KMS-11 (cell line): ENCODE results near the gene PLD1.

ENCODE experiments used
- H2AFZ ChIP-seq: fragments of 200-600 bp; sonication (generic); 2 replicates; pipeline ENCODE4 v1.6.1; 2016; ENCODE audit warnings: antibody characterized with exemption, mixed run types, low read depth
- H3K27ac ChIP-seq: fragments of 200-600 bp; sonication (generic); 2 replicates; pipeline ENCODE4 v1.6.1; 2016; ENCODE audit warnings: mild to moderate bottlenecking, mixed run types
- H3K27me3 ChIP-seq: fragments of 200-600 bp; sonication (generic); 2 replicates; pipeline ENCODE4 v1.6.1; 2017; ENCODE audit warnings: mild to moderate bottlenecking, low read depth, mixed run types, moderate library complexity; ENCODE audit not compliant: insufficient read depth
- H3K36me3 ChIP-seq: fragments of 200-600 bp; sonication (generic); 2 replicates; pipeline ENCODE4 v1.6.1; 2017; ENCODE audit warnings: mild to moderate bottlenecking, mixed run types; ENCODE audit not compliant: insufficient read depth
- H3K4me1 ChIP-seq: fragments of 200-600 bp; sonication (generic); 2 replicates; pipeline ENCODE4 v1.6.1; 2016; ENCODE audit warnings: mild to moderate bottlenecking, low read depth, mixed run types; ENCODE audit not compliant: poor library complexity, severe bottlenecking
- H3K4me2 ChIP-seq: fragments of 200-600 bp; sonication (generic); 2 replicates; pipeline ENCODE4 v1.7.0; 2016; ENCODE audit warnings: mild to moderate bottlenecking, mixed run types
- H3K4me3 ChIP-seq: fragments of 200-600 bp; sonication (generic); IDR thresholded peaks from 2 replicates; pipeline ENCODE4 v1.6.1; 2017; ENCODE audit warnings: low read depth, low read length, mixed read lengths; ENCODE audit not compliant: insufficient read depth
- H3K79me2 ChIP-seq: fragments of 200-600 bp; sonication (generic); 2 replicates; pipeline ENCODE4 v1.6.1; 2016; ENCODE audit warnings: low read depth, mixed run types; ENCODE audit not compliant: insufficient read depth
- H3K9ac ChIP-seq: fragments of 200-600 bp; sonication (generic); 2 replicates; pipeline ENCODE4 v1.6.1; 2016; ENCODE audit warnings: mild to moderate bottlenecking, mixed run types
- H4K20me1 ChIP-seq: fragments of 200-600 bp; sonication (generic); 2 replicates; pipeline ENCODE4 v1.6.1; 2016; ENCODE audit warnings: mild to moderate bottlenecking, mixed run types; ENCODE audit not compliant: insufficient read depth
- CTCF ChIP-seq: fragments of 200-600 bp; sonication (generic); conservative IDR thresholded peaks from 2 replicates; pipeline ENCODE4 v1.6.1; 2017; ENCODE audit warnings: low read depth, mild to moderate bottlenecking, antibody characterized with exemption, low read length, moderate library complexity, mixed read lengths

Gene PLD1

GRCh38 chr3:171745577-171746319 lies 64.5 kb downstream of the PLD1 start:
- Histone ChIP-seq H3K79me2 (no peaks in the 10 kb centered on the region), H3K4me2 (no peak overlapping the region), H3K4me1 (no peaks in the 10 kb centered on the region), H2AFZ (no peak overlapping the region), H3K27me3 (no peaks in the 10 kb centered on the region), H3K27ac (no peak overlapping the region), H4K20me1 (no peaks in the 10 kb centered on the region), H3K36me3 (no peaks in the 10 kb centered on the region), H3K4me3 (no peak overlapping the region), H3K9ac (no peak overlapping the region)
- TF ChIP-seq CTCF, result no peak

- TF ChIP-seq CTCF, result no peak
- Histone ChIP-seq H3K79me2 (no peaks in the 10 kb centered on the region), H2AFZ (no peak overlapping the region), H3K4me3 (no peak overlapping the region), H3K4me2 (no peak overlapping the region), H3K27me3 (no peaks in the 10 kb centered on the region), H4K20me1 (no peaks in the 10 kb centered on the region), H3K27ac (no peak overlapping the region), H3K9ac (no peak overlapping the region), H3K4me1 (no peaks in the 10 kb centered on the region), H3K36me3 (no peaks in the 10 kb centered on the region)
Measured at GRCh38 chr3:171744158-171744741, 66.0 kb downstream of the PLD1 start.

- H3K4me2 ChIP-seq, result no peak overlapping the region
- no peaks in the 10 kb centered on the region for H3K79me2 ChIP-seq
- H3K4me1 ChIP-seq, result no peaks in the 10 kb centered on the region
- TF ChIP-seq CTCF, result no peak
- no peak overlapping the region for H2AFZ ChIP-seq
- H3K27ac ChIP-seq, result no peak overlapping the region
- no peaks in the 10 kb centered on the region for H3K27me3 ChIP-seq
- H3K9ac ChIP-seq, result no peak overlapping the region
- no peaks in the 10 kb centered on the region for H4K20me1 ChIP-seq
- H3K4me3 ChIP-seq, result no peak overlapping the region
- no peaks in the 10 kb centered on the region for H3K36me3 ChIP-seq
Measured at GRCh38 chr3:171743327-171744157, 66.7 kb downstream of the PLD1 start.

GRCh38 chr3:171741377-171741776 lies 68.9 kb downstream of the PLD1 start:
- Histone ChIP-seq H4K20me1 (no peaks in the 10 kb centered on the region), H3K27ac (no peak overlapping the region), H3K4me3 (no peak overlapping the region), H3K36me3 (no peaks in the 10 kb centered on the region), H3K27me3 (no peaks in the 10 kb centered on the region), H3K9ac (no peak overlapping the region), H3K4me1 (no peaks in the 10 kb centered on the region), H2AFZ (no peak overlapping the region), H3K4me2 (no peak overlapping the region), H3K79me2 (no peaks in the 10 kb centered on the region)
- TF ChIP-seq CTCF, result no peak
